HUDEP-2 (cell line): ENCODE results near the gene FBXW8.
A peak's percentile ranks its signal among the peaks of the same experiment; 100 is the strongest.

ENCODE experiments used
- DNase-seq, 76 experiments: peaks; one replicate each; lab custom pipeline; 2025; ENCODE audit not compliant: unreplicated experiment in 76 of 76; lab: John Stamatoyannopoulos, UW

Gene FBXW8

GRCh38 chr12:116910645-116911451 is at the start of gene FBXW8:
Gene FBXW8, plus strand, starts transcription at chr12:116910950. Its CDS starts 88 bp downstream, at chr12:116911038.
- peak in 69 of 76 experiments; percentile 4 to 80 (median 57) for DNase-seq

- no peak for DNase-seq
These were observed 49.4 kb upstream of the FBXW8 start for GRCh38 chr12:116861320-116861719.

GRCh38 chr12:116862167-116862566 is 48.6 kb upstream of the FBXW8 start:
- no peak for DNase-seq

GRCh38 chr12:116863275-116863767 is 47.4 kb upstream of the FBXW8 start:
- peak in 9 of 76 experiments; percentile 1 to 20 (median 9) for DNase-seq

GRCh38 chr12:116864371-116865160 is 46.2 kb upstream of the FBXW8 start:
- no peak for DNase-seq

GRCh38 chr12:116867523-116867922 is 43.2 kb upstream of the FBXW8 start:
- no peak for DNase-seq

- no peak for DNase-seq
These were observed 40.4 kb upstream of the FBXW8 start for GRCh38 chr12:116870306-116870705.

GRCh38 chr12:116874324-116874995 is 36.3 kb upstream of the FBXW8 start:
- DNase-seq = no peak

GRCh38 chr12:116876151-116876869 is 34.4 kb upstream of the FBXW8 start:
- no peak for DNase-seq

- DNase-seq = no peak
These were observed 31.9 kb upstream of the FBXW8 start for GRCh38 chr12:116878567-116879508.

GRCh38 chr12:116879509-116880212 is 31.1 kb upstream of the FBXW8 start:
- DNase-seq = no peak

GRCh38 chr12:116880213-116880816 is 30.4 kb upstream of the FBXW8 start:
- peak in 1 of 76 experiments; percentile 2 for DNase-seq

GRCh38 chr12:116880817-116881324 is 29.9 kb upstream of the FBXW8 start:
- peak in 10 of 76 experiments; percentile 1 to 42 (median 3) for DNase-seq

GRCh38 chr12:116881325-116881876 is 29.3 kb upstream of the FBXW8 start, which contains the start of gene HRK:
Gene HRK, minus strand, starts transcription at chr12:116881441. Its CDS starts 134 bp downstream, at chr12:116881307.
- no peak for DNase-seq

GRCh38 chr12:116881877-116882507 is 28.8 kb upstream of the FBXW8 start:
- DNase-seq = no peak

- DNase-seq = peak in 1 of 76 experiments; percentile 2
These were observed 28.0 kb upstream of the FBXW8 start for GRCh38 chr12:116882742-116883141.

GRCh38 chr12:116884871-116885270 is 25.9 kb upstream of the FBXW8 start:
- no peak for DNase-seq
